Retinal pigment epithelial cell (primary cell): Measurements from ENCODE around the gene RPS16.

Experiments
- DNase-seq: peaks from one replicate; pipeline ENCODE4 v3.0.0-alpha.2; 2010; ENCODE audit warnings: low read depth
- H3K4me3 ChIP-seq: 2 replicates; pipeline ENCODE4 v1.5.1; 2011; ENCODE audit warnings: mild to moderate bottlenecking, low read length, control low read depth, moderate library complexity
- CTCF ChIP-seq: conservative IDR thresholded peaks from 2 replicates; pipeline ENCODE4 v1.5.1; 2011; ENCODE audit warnings: low read depth, low read length, control low read depth, inconsistent platforms

The RPS16 gene

DNA sequence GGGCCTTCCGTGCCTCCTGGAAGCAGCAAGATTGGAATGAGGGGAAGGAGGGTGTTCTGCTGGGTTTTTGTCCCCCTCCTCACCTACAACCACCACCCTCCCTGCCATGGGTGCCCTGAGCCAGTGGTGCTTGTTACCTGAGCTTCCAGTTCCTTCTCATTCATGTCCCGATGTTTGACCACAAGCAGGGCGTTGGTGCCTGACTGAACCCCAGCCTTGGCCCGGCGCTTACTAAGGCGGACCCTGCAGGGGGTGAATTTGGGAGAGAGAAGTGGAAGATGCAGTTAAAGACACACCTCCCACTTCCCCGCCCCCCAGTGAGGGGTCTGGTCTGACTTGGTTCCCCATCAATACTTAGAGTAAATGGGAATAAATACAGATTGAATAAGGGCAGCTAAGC, 49.2 kb downstream of the RPS16 start:
- DNase-seq, result no peak
- no peak for TF ChIP-seq CTCF
- no peak overlapping the region for H3K4me3 ChIP-seq

GRCh38 chr19:39385629-39386411, 49.9 kb downstream of the RPS16 start:
- no peak for DNase-seq
- no peak overlapping the region for H3K4me3 ChIP-seq
- TF ChIP-seq CTCF, result no peak

GRCh38 chr19:39384839-39385568, 50.7 kb downstream of the RPS16 start:
- no peak overlapping the region for H3K4me3 ChIP-seq
- no peak for TF ChIP-seq CTCF
- DNase-seq, result no peak
